Omental fat pad (tissue), 4 donors: ENCODE data around the gene TPRN. TPM values are rescaled to one million over a fixed set of nuclear protein-coding genes. Genes with fewer than 3 reads are reported as not detected.

Experiments
- ATAC-seq: fragments of 150-250 bp; one replicate; pipeline ENCODE4 v1.9.1; 2016; ENCODE audit warnings: mild to moderate bottlenecking, moderate library complexity; ENCODE audit not compliant: low FRiP score
- DNase-seq: peaks from one replicate; pipeline ENCODE4 v3.0.0-alpha.2; 2019; ENCODE audit warnings: low spot score
- CTCF ChIP-seq, 3 donors: fragments of 450-650 bp; IDR thresholded peaks; one replicate each; pipeline ENCODE4 v1.5.1; 2016 to 2017; ENCODE audit warnings: antibody characterized with exemption in 3 of 3, mild to moderate bottlenecking in 3 of 3, moderate library complexity in 2 of 3
- total RNA-seq, 4 donors: library from RNA; depleted of rRNA; stranded (reverse); fragments of >200 nt; gene quantifications; one replicate each; pipeline ENCODE4 v1.1.0, GENCODE V29; 2016

The TPRN gene
- total RNA-seq, 4 donors from 2014 or later: 3.6 to 6.5 (median 4.9) TPM

- ATAC-seq: no peak
- no peak for TF ChIP-seq CTCF (IDR thresholded peaks at IDR 0.05)
- DNase-seq: no peak
Measured at GRCh38 chr9:137175345-137175961, 25.1 kb downstream of the TPRN start.

GRCh38 chr9:137174722-137175293, 25.7 kb downstream of the TPRN start:
- TF ChIP-seq CTCF (IDR thresholded peaks at IDR 0.05): no peak
- ATAC-seq (no peak), DNase-seq (no peak)

GRCh38 chr9:137173796-137174664, 26.5 kb downstream of the TPRN start:
- no peak for ATAC-seq

GRCh38 chr9:137172901-137173795, 27.4 kb downstream of the TPRN start:
- no peak for TF ChIP-seq CTCF (IDR thresholded peaks at IDR 0.05)
- no peak for ATAC-seq
- DNase-seq: no peak

More at GRCh38 chr9:137173796-137174664, 26.5 kb downstream of the TPRN start:
- no peak for TF ChIP-seq CTCF (IDR thresholded peaks at IDR 0.05)
- no peak for DNase-seq

GRCh38 chr9:137171149-137171900, 29.2 kb downstream of the TPRN start:
- DNase-seq: no peak

More at GRCh38 chr9:137171149-137171900, 29.2 kb downstream of the TPRN start:
- no peak for TF ChIP-seq CTCF (IDR thresholded peaks at IDR 0.05)
- ATAC-seq: no peak
